GM19397 (cell line): ENCODE results near the gene PSD4.

Experiments used
- ATAC-seq: cut with Tn5 transposase; IDR thresholded peaks from one replicate; pipeline ENCODE4 v1.9.1; 2021; ENCODE audit warnings: mild to moderate bottlenecking, moderate library complexity; ENCODE audit not compliant: unreplicated experiment

PSD4 gene

GRCh38 chr2:113203217-113203530, 29.4 kb downstream of the PSD4 start:
- no peak for ATAC-seq

- ATAC-seq, result peak; percentile 70
Observed at GRCh38 chr2:113203901-113204519, 30.2 kb downstream of the PSD4 start.

- no peak for ATAC-seq
Observed at GRCh38 chr2:113206251-113206650, 32.5 kb downstream of the PSD4 start.

GRCh38 chr2:113207021-113207420, 33.2 kb downstream of the PSD4 start:
- no peak for ATAC-seq

GRCh38 chr2:113208396-113208795, 34.6 kb downstream of the PSD4 start:
- no peak for ATAC-seq

GRCh38 chr2:113209011-113209645, 35.4 kb downstream of the PSD4 start:
- ATAC-seq, result no peak

GRCh38 chr2:113209646-113210171, 35.9 kb downstream of the PSD4 start:
- no peak for ATAC-seq

GRCh38 chr2:113211226-113212105, 37.7 kb downstream of the PSD4 start:
- ATAC-seq, result no peak

- ATAC-seq, result no peak
Observed at GRCh38 chr2:113212245-113213060, 38.7 kb downstream of the PSD4 start.

- no peak for ATAC-seq
Observed at GRCh38 chr2:113213061-113213930, 39.5 kb downstream of the PSD4 start.

GRCh38 chr2:113214141-113214540, 40.4 kb downstream of the PSD4 start:
- ATAC-seq, result no peak

GRCh38 chr2:113215056-113215455, 41.3 kb downstream of the PSD4 start:
- ATAC-seq, result no peak

GRCh38 chr2:113216321-113216720, 42.5 kb downstream of the PSD4 start:
- no peak for ATAC-seq

- ATAC-seq, result no peak
Observed at GRCh38 chr2:113216891-113217454, 43.2 kb downstream of the PSD4 start.

- no peak for ATAC-seq
Observed at GRCh38 chr2:113217455-113218282, 43.9 kb downstream of the PSD4 start.

GRCh38 chr2:113218283-113219091, 44.7 kb downstream of the PSD4 start:
- no peak for ATAC-seq

GRCh38 chr2:113219092-113219441, 45.3 kb downstream of the PSD4 start:
- ATAC-seq, result no peak

GRCh38 chr2:113219525-113219888, 45.7 kb downstream of the PSD4 start:
- no peak for ATAC-seq
